Transverse colon (tissue), 4 donors: Measurements from ENCODE around the gene ADAMTS14. TPM values are rescaled to one million over a fixed set of nuclear protein-coding genes. Genes with fewer than 3 reads are reported as not detected.

Experiments used
- DNase-seq: peaks from one replicate; pipeline ENCODE4 v3.0.0-alpha.2; 2019
- H3K27ac ChIP-seq, 4 donors: fragments of 200-600 bp; sonication (generic); 2 replicates each; pipeline ENCODE4 v1.5.1; 2016 to 2018; ENCODE audit warnings: inconsistent platforms in 4 of 4
- H3K27me3 ChIP-seq: fragments of 200-600 bp; sonication (generic); 2 replicates; pipeline ENCODE4 v1.5.1; 2017; ENCODE audit warnings: inconsistent platforms
- H3K36me3 ChIP-seq, 4 donors: fragments of 200-600 bp; sonication (generic); 2 replicates each; pipeline ENCODE4 v1.5.1; 2017 to 2019; ENCODE audit warnings: inconsistent platforms in 4 of 4
- H3K4me1 ChIP-seq, 4 donors: fragments of 200-600 bp; sonication (generic); 2 replicates each; pipeline ENCODE4 v1.5.1; 2017 to 2020; ENCODE audit warnings: inconsistent platforms in 4 of 4
- H3K4me3 ChIP-seq, 4 donors: fragments of 200-600 bp; sonication (generic); 1 replicate in 1 of 4; 2 replicates in 3 of 4; pipeline versions ENCODE4 v1.5.1 to v1.6.1; 2017 to 2019; ENCODE audit warnings: inconsistent platforms in 4 of 4
- H3K9me3 ChIP-seq, 2 donors: fragments of 200-600 bp; sonication (generic); 2 replicates each; pipeline ENCODE4 v1.5.1; 2017 to 2019; ENCODE audit warnings: inconsistent platforms in 2 of 2
- CTCF ChIP-seq, 5 experiments: fragments of 200-600 bp in 3 of 5; fragments of 450-650 bp in 2 of 5; sonication (generic) in 3 of 5; IDR thresholded peaks; 1 replicate in 2 of 5; 2 replicates in 3 of 5; pipeline ENCODE4 v1.5.1; 2016 to 2017; ENCODE audit warnings: antibody characterized with exemption in 5 of 5, inconsistent platforms in 3 of 5, mild to moderate bottlenecking in 2 of 5, moderate library complexity in 1 of 5
- EP300 ChIP-seq: sonication (generic); formaldehyde crosslinking; IDR thresholded peaks from one replicate; pipeline ENCODE4 v1.6.1; 2017; ENCODE audit warnings: antibody characterized with exemption, low read depth
- POLR2A ChIP-seq: fragments of 450-650 bp; IDR thresholded peaks from one replicate; pipeline ENCODE4 v1.6.1; 2016; ENCODE audit warnings: antibody characterized with exemption, mild to moderate bottlenecking, moderate library complexity
- POLR2AphosphoS5 ChIP-seq, 3 donors: sonication (generic); formaldehyde crosslinking; IDR thresholded peaks; one replicate each; pipeline ENCODE4 v1.6.1; 2016; ENCODE audit warnings: antibody characterized with exemption in 3 of 3
- WGBS, 2 donors: methylation state at CpG; one replicate each; pipeline ENCODE4 v1.1.5; 2018; ENCODE audit warnings: low coverage in 1 of 2; 5-methylcytosine and 5-hydroxymethylcytosine counted together
- in situ Hi-C, 4 donors: fragments of 200-750 bp; cut with MboI; loops; one replicate each; pipeline versions ENCODE4 v1.15.0 to v1.15.1; 2017; ENCODE audit warnings: low sequenced_read_pairs in 3 of 4, low pct_ligation_motif_present in 1 of 4, low pct_unique_long_range_greater_than_20kb in 1 of 4
- intact Hi-C: fragments of 100-400 bp; cut with DNase I; formaldehyde crosslinking; loops from one replicate; pipeline ENCODE4 v1.15.1; 2023; ENCODE audit warnings: low total_unique reads
- total RNA-seq, 4 donors: library from RNA; depleted of rRNA; stranded (reverse); fragments of >200 nt; gene quantifications; one replicate each; pipeline ENCODE4 v1.1.0, GENCODE V29; 2016

ADAMTS14 gene
- total RNA-seq, 4 donors from 2014 or later = 0.95 to 3.8 (median 1.4) TPM

GRCh38 chr10:70771311-70772194, 99.2 kb downstream of the ADAMTS14 start:
- intact Hi-C loops = no loop called here
- H3K36me3 ChIP-seq = no peaks in the 10 kb centered on the region
- H3K4me1 ChIP-seq = no peaks in the 10 kb centered on the region
- no peak overlapping the region for H3K27ac ChIP-seq
- H3K27me3 ChIP-seq = no peaks in the 10 kb centered on the region
- 86 to 88% methylated on average over 6 to 8 of the region's 8 CpGs for WGBS, 2 donors
- DNase-seq = no peak
- TF ChIP-seq POLR2A (no peak), EP300 (no peak), CTCF (IDR thresholded peaks at IDR 0.05) (no peak), POLR2AphosphoS5 (IDR thresholded peaks at IDR 0.05) (no peak)
- H3K4me3 ChIP-seq = no peak overlapping the region
- in situ Hi-C loops = loop anchor here in 2 of 4 donors (25.0 kb wide), 1 partner anchor 309 kb away; no protein-coding TSS in a partner anchor
- no peaks in the 10 kb centered on the region for H3K9me3 ChIP-seq

GRCh38 chr10:70772627-70773026, 100.3 kb downstream of the ADAMTS14 start:
- no peaks in the 10 kb centered on the region for H3K4me1 ChIP-seq
- no peak overlapping the region for H3K4me3 ChIP-seq
- H3K36me3 ChIP-seq = no peaks in the 10 kb centered on the region
- no peaks in the 10 kb centered on the region for H3K9me3 ChIP-seq
- intact Hi-C loops (no loop called here), in situ Hi-C loops (loop anchor here in 2 of 4 donors (25.0 kb wide), 1 partner anchor 310 kb away; no protein-coding TSS in a partner anchor)
- no peak for TF ChIP-seq CTCF (IDR thresholded peaks at IDR 0.05)
- TF ChIP-seq POLR2A = no peak
- TF ChIP-seq POLR2AphosphoS5 (IDR thresholded peaks at IDR 0.05) = no peak
- TF ChIP-seq EP300 = no peak
- 89 to 100% methylated on average over 1 to 4 of the region's 4 CpGs for WGBS, 2 donors
- H3K27me3 ChIP-seq = no peaks in the 10 kb centered on the region
- H3K27ac ChIP-seq = no peak overlapping the region
- no peak for DNase-seq

GRCh38 chr10:70773461-70773860, 101.2 kb downstream of the ADAMTS14 start:
- Histone ChIP-seq H3K4me3 (no peak overlapping the region), H3K27me3 (no peaks in the 10 kb centered on the region), H3K4me1 (no peaks in the 10 kb centered on the region), H3K27ac (no peak overlapping the region), H3K36me3 (no peaks in the 10 kb centered on the region), H3K9me3 (no peaks in the 10 kb centered on the region)
- WGBS, 2 donors = 89 to 94% methylated on average over 7 to 8 of the region's 9 CpGs
- in situ Hi-C loops = loop anchor here in 2 of 4 donors (25.0 kb wide), 1 partner anchor 311 kb away; no protein-coding TSS in a partner anchor
- DNase-seq = no peak
- TF ChIP-seq POLR2A = no peak
- no peak for TF ChIP-seq EP300
- TF ChIP-seq CTCF (IDR thresholded peaks at IDR 0.05) = no peak
- TF ChIP-seq POLR2AphosphoS5 (IDR thresholded peaks at IDR 0.05) = no peak
- intact Hi-C loops = no loop called here

GRCh38 chr10:70773965-70774809, 101.9 kb downstream of the ADAMTS14 start:
- TF ChIP-seq EP300 (no peak), CTCF (IDR thresholded peaks at IDR 0.05) (no peak), POLR2A (no peak), POLR2AphosphoS5 (IDR thresholded peaks at IDR 0.05) (no peak)
- Histone ChIP-seq H3K4me1 (no peaks in the 10 kb centered on the region), H3K9me3 (no peaks in the 10 kb centered on the region), H3K27ac (no peak overlapping the region), H3K36me3 (no peaks in the 10 kb centered on the region), H3K4me3 (no peak overlapping the region), H3K27me3 (no peaks in the 10 kb centered on the region)
- DNase-seq = no peak
- WGBS, 2 donors = 85 to 87% methylated on average over 5 to 13 of the region's 14 CpGs
- in situ Hi-C loops (loop anchor here in 2 of 4 donors (25.0 kb wide), 1 partner anchor 312 kb away; no protein-coding TSS in a partner anchor), intact Hi-C loops (no loop called here)
